ENCODE measurements around the gene ST6GALNAC4.
A peak's percentile ranks its signal among the peaks of the same experiment; 100 is the strongest.
"Not testable (repeated sequence)": the region's sequence is repeated elsewhere in the genome, so short reads cannot be mapped to it uniquely, and the experiment has no call there.

Gene ST6GALNAC4

DNA sequence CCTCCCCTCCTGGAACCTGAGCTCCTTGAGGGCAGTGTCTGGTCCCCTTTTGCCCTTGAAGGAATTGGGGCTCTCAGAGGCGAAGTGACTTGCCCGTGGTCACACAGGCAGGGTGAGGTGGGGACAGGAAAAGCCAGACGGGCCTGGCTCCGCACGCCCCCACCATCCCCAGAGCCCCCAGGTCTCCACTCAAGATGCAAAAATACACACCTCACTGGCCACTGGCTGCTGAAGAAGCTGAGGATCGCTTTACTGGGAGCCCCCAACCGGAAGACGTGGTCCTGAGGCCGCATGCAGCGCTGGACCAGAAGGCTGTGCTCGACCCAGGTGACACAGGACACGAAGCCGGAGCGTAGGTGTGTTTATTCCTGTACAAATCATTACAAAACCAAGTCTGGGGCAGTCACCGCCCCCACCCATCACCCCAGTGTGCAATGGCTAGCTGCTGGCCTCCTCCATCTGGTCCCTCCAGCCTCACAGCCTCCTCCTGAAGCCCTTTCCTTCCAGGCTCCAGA lies 31.8 kb downstream of the ST6GALNAC4 start:
- no peak for DNase-seq

DNA sequence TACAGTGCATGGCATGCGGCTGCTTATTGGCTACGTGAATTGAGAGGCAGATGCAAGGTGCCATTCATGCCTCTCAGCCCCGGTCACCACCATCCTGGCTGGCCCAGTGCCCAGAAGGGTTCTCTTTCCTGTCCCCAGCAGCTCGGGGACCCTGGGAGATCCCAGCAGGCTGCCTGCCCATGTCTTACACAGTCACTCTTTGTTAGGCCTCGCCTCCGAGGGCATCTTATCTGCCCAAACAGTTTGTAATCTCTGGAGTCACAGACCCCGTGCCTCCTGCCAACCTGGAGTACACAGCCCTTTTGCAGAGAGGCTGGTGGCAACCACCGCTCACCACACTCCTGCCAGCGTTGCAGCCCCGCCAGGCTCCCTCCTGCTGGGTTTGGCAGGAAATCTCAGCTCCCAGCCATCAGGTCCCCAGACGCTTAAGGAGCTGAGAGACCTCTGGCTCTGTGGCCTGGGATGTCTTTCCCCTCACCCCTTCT lies 32.4 kb downstream of the ST6GALNAC4 start:
- DNase-seq: no peak

DNA sequence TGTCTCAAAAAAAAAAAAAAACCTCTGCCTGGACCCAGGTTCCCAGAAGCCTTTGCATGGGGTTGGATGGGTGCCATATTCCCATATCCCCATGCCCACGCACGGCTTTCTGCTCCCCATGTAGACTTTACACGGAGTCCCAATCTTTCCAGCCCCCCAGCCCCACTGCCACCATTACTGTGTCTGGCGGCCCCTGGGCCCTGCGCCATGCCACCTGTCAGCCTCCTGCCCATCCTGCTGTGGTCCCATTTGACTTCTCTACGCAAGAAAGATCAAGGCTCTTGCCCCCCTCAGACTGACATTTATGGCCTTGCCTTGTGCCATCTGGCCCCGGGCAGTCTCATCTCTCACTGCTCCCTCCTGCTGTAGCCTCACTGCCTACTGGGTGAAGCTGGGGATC lies 32.9 kb downstream of the ST6GALNAC4 start:
- no peak for DNase-seq

DNA sequence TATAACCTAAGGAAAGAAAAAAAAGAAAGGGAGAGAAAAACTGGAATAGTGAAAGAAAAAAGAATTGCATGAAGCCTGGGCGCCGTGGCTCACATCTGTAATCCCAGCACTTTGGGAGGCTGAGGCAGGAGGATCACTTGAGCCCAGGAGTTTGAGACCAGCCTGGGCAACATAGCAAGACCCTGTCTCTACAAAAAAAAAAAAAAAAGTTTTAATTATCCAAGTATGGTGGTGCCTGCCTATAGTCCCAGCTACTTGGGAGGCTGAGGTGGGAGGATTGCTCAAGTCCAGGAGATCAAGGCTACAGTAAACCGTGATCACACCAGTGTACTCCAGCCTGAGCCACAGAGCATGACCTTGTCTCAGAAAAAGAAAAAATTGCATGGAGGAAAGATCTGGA lies 35.1 kb downstream of the ST6GALNAC4 start:
- DNase-seq: not testable (repeated sequence)

DNA sequence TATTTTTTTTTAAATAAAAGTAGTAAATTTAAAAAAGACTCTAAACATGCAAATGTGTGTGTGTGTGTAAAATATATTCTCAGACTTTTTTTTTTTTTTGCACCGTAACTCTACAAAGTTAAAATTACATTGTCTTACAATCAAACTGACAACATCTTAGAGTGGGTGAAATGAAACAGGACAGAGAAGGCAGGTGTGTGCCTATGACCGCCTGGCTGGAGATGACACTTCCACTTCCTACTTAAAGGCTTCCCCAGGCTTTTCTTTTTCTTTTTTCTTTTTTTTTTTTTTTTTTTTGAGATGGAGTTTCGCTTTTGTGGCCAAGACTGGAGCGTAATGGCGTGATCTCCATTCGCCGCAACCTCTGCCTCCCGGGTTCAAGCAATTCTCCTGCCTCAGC lies 36.7 kb downstream of the ST6GALNAC4 start:
- no peak for DNase-seq

DNA sequence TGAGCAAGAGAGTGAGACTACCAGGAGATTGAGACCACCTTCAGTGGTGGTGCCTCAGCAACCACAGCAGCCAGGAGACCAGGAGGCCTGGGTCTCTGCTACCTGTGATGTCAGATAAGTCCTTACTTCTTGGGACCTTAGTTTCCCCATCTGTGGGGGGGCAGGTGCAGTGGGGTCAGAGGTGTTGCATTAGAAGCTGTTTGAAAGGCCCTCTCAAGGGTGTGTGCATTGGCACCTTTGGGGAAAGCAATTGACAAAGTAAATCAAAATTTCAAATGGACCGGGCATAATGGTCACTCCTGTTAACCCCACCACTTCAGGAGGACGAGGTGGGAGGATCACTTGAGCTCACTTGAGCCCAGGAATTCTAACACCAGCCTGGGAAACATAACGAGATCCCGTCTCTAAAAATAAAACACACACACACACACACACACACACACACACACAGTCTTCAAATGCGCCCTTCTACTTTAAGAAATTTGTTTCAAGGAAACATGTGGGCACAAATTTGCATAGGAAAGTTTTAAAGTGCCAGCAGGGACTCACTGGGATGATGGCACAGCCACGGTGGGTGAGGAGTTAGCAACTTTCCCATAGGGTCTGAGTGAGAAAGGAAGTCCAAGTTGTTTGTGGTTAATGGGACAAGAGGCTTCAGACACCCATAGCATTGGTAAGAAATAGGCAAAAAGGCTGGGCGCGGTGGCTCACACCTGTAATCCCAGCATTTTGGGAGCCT lies 38.0 kb downstream of the ST6GALNAC4 start:
- DNase-seq: no peak

DNA sequence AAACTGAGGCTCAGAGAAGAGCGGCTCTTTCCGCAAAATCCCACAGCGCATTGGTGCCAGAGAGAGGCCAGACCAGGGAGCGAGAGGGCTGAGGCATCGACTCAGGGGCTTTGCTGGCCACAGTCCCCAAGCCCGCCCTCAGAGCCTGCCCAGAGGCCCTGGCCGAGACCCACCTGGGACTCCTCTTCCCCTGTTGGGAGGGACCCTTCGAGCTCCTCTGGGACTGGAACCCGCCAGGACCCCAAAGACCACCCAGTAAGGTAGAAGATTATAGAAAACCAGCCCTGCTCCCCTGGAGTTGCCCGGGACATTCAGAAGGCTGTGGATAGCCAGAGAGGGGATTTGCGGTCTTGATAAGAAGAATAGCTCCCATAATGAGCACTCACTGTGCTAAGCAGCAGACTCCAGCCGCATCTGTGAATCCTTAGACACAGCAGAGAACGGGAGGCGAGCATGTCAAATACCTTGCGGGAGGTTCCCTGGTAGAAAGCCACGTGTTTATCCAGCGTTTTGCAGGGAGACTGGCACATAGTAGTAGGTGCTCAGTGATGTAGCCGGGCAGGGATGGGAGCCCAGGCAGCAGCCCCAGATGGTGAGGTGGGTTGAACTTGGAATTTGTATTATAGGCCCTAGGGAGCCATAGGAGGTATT lies 38.7 kb downstream of the ST6GALNAC4 start:
- DNase-seq: peak; percentile 25

DNA sequence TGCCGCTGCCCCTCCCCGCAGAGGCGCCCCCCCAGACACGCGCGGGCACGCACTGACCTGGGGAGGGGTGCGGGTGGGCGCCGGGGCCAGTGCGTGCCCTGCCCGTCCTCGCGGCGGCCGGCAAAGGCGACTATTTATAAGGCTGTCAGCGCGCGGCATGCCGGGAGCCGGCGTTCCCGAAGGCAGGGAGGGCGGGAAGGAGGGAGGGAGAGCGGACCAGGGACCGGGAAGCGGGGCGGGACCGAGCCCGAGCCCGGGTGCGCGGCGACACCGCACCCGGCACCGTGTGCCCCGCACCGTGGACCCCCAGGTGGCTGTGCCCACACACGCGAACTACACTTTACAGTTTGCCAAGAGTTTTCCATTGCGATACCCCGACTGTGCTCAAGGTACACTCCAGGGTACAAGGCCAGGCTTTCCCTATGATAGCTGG lies 39.3 kb downstream of the ST6GALNAC4 start, which contains the start of gene AK1:
TSS of gene AK1 (minus strand) at position 110 of the 433 bp plus-strand sequence. CDS start 3,058 bp downstream, outside the sequence.
- peak; percentile 60 for DNase-seq

DNA sequence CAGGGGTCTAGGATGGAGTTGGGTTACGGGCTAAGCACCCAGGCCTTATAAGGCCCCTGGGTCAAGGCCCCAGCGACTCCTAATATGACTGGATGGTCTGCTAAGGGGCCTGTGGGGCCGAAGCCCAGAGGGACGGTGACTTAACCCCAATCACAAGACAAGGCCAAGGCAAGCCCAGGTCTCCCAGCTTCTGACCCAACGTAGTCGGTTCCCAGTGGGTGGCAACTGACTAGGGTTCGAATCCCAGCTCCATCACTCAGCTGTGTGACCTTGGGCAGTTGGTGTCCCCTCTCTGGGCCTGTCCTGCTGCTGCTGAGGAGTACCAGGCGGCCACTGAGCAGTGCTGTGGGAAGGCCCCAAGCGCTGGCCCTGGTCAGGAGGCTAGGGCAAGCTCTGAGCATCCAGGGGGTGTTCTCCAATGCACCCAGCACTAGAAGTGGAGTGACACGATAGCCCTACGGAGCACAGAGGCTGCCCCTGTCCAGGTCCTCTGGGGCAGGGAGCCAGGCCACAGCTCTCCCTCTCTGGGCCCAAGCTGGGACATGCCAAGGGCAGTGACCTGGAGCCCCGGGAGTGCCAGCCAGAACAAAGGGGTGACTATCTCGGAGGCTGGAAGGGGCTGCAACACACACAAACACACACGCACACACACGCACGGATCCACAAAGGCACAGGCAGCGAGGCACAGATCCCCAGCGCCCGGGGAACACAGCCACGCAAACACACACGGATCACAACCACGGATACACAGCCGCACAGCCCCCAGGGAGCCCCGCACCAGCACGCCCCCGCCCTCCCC lies 39.9 kb downstream of the ST6GALNAC4 start:
- DNase-seq: no peak

DNA sequence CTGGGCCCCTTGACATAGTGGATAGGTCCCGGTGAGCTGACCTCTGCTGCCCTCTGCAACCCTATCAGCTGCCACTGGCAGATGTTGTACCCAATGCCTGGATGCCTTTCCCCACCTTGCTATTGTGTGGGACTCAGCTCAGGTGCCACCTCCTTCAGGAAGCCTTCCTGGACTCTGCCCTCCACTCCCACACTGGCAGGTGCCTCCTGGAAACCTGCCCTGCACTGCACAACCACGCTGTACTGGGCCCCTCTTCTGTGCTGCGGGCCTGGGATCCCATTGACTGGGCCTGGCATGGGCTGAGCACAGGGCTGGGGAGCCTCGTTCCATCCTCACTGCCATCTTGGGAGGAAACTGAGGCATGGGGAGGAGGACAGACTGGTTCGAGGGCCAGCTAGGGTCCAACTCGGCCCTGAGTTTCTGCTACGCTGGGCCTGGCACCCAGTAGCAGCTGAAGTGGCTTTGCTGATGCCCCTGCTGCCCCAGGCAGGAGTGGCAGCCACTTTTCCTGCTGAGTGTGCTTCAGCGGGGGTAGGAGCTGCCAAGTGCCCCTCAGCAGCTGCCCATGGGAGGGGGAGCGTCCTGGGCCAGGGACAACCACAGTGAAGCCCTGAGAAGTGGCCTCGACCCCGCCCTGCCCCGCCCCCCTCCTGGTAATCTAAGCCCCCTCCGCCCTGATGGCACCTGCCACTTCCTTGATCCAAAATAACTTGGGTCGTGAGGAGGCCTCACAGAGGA lies 40.6 kb downstream of the ST6GALNAC4 start:
- no peak for DNase-seq

DNA sequence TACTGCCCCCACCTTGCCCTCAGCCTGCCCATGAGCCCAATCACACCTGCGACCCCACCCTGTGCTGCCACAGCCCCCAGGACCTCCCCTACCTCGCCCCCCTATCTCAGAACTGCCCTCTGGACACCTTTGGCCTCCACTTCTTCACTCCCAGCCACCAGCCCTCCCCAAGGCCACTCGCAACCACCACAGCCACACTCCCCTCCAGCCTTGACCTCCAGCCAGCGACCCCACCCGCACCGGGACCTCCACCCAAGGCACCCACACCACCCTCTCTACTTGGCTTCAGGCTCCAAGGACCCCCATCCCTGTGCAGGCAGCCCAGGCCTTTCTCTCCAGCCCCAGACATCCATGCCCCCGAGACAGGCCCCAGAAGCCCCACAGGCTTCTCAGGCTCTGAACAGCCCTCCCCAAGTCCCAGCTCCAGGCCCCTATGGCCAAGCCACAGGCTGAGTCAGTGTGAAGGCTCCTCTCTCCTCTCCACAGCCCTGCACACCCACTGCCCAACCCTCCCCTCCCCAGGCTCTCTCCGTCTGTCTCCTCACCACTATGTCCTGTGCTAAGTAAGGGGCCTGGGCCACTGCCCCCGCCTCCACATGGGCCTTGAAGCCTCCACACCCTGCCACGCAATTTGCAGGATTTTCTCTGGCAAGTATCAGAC lies 41.4 kb downstream of the ST6GALNAC4 start:
- no peak for DNase-seq

DNA sequence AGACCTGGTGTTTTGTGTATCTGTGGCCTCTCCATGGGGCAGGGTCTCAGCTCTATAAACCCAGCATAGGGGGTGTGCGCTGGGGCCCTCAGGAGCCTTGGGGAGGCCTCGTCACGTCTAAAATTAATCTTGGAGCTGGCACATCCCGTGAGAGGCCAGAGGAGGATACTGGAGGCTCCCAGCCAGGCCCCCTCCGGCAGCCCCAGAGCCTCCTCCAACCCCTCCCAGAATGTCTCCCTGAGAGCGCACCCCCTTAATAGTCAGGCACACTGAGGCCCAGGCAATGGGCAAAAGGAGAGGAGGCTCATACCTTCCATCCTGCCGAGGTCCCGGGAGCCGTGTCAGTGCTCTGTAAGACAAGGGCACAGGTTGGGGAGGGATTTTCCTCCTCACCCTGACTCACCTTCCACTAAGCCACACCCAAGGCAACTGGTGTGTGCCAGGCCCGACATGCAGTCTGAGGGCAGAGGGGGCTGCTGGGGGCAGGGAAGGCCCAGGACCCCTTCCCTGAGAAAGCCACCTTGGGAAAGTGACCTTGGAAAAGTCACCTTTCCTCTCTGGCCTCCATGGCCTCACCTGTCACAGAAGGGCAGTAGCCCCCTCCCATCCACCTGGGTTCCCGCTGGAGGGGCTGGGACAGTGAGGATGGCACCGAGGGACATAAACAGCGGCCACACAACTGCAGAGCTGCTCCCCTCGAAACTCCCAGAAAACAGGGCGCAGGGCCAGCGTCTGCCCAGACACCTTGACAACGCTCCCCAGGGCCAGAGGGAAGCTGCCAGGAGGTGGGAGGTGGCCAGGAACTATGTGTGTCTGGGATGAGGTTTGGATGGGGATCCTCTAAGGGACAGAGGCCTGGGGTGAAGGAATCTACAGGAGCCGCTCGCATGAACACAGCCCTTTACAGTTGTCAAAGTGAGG lies 42.3 kb downstream of the ST6GALNAC4 start:
- DNase-seq: no peak

DNA sequence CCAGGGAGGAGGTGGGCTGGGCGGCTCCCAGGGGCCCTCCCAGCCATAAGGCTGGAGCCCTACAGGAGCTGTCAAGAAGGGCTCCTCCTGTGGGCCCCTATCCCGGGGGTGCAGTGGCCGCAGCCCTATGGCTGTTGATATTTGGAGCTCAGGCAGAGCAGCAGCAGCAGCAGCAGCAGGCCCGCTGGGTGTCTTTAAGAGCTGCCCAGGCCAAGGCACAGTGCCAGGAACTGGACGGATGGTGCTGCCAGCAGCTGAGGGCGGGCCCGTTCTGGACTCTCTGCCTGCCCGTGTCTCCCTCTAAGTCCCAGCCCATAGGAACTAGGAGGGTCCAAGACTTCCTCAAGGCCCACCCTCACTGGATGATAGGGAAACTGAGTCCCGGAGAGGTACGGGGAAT lies 43.0 kb downstream of the ST6GALNAC4 start:
- no peak for DNase-seq

DNA sequence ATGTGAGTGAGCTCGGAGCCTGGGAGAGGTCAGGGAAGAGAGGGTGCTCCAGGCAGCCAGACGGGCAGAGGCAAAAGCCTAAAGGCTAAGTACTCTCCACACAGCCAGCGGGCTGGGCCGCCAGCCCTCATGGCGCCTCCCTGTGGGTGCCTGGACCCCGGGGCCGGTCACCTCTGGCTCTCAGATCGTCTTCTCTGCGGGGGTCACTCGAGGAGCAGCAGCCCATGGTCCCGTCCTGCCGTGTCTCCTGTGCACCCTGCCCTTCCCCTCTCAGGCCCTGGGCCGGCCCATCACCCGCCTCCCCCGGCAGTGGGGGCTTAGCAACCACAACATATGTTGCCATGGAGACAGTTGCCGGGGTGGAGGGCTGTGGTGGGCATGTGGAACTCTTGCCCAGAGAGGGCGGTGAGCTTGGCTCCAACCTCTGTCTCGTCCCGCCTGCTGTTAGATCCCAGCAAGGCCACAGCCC lies 43.6 kb downstream of the ST6GALNAC4 start:
- DNase-seq: no peak

DNA sequence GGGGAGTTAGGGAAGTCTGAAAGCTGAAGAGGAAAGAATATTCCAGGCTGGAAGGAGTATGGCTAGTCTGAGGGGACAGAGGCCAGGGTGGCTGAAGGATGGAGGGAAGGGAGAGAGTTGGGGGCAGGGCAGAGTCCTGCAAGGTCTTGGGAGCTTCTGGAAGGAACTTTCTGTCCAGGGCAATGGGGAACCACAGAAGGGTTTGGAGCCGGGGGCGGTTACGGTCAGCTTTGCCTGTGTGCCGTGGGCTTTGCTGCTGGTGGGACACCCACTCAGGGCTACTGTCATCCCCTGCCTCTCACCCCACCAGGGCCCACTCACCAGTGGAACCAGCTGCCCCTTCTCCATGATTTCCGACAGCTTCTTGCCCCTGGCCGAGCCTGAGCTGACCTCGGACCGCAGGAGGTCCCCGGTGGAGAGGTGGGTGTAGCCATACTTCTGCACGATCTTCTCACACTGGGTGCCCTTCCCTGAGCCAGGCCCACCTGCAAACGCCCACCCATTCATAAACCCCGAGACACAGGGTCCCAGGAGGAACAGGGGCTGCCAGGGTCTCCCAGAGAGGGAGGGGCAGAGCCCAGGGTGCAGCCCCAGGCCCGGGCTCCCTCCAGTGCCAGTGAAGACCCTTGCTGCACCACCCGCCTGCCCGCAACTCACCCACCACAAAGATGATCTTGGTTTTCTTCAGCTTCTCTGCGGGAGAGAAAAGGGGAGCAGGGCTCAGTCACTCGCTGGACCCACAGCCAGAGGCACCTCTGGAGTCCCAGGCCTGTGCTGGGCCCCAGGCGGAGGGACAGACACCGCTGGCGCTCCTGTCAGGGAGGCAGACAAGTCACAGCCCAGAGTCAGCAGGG lies 44.2 kb downstream of the ST6GALNAC4 start:
- no peak for DNase-seq

DNA sequence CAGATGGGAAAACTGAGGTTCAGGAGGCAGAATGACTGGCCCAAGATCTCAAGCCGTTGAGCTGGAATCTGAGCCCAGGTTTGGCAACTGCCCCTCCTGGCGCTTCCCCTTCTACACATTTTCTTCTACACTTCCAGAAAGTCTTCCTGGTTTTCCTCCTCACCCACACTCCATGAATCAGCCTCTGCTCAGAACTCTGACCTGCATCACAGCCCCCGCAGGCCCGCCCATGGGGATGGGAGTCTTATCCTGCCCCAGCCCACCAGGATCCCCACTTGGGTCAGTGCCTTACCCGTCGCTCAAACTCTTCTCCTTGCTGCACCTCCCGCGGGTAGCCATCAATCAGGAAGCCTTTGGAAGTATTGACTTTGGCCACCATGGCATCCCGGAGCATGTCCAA lies 45.3 kb downstream of the ST6GALNAC4 start:
- no peak for DNase-seq

DNA sequence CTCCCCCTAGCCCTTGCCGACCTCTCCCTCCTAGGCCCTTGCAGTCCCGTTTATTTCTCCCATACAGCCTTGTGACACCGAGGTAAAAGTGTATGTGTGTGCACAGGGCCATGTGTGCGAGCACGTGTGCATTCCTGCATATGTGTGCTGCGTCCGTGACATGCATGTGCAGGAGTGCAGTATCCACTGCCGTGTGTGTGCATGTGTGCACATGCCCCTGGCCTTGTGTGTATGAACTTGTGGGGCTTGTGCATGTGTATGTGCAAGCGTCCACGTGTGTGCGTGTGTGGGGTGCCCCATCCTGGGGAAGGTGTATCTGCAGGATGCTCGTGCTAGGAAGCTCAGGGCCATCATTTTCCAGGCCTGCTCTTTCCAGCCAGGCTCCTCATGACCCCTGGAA lies 46.0 kb downstream of the ST6GALNAC4 start:
- DNase-seq: no peak

DNA sequence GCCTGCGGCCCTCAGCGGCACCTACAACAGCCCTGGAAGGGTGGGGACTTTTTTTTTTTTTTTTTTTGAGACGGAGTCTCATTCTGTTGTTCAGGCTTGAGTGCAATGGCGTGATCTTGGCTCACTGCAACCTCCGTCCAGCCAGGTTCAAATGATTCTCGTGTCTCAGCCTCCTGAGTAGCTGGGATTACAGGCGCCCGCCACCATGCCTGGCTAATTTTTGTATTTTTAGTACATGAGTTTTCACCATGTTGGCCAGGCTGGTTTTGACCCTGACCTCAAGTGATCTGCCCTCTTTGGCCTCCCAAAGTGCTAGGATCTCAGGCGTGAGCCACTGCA lies 46.7 kb downstream of the ST6GALNAC4 start:
- not testable (repeated sequence) for DNase-seq

DNA sequence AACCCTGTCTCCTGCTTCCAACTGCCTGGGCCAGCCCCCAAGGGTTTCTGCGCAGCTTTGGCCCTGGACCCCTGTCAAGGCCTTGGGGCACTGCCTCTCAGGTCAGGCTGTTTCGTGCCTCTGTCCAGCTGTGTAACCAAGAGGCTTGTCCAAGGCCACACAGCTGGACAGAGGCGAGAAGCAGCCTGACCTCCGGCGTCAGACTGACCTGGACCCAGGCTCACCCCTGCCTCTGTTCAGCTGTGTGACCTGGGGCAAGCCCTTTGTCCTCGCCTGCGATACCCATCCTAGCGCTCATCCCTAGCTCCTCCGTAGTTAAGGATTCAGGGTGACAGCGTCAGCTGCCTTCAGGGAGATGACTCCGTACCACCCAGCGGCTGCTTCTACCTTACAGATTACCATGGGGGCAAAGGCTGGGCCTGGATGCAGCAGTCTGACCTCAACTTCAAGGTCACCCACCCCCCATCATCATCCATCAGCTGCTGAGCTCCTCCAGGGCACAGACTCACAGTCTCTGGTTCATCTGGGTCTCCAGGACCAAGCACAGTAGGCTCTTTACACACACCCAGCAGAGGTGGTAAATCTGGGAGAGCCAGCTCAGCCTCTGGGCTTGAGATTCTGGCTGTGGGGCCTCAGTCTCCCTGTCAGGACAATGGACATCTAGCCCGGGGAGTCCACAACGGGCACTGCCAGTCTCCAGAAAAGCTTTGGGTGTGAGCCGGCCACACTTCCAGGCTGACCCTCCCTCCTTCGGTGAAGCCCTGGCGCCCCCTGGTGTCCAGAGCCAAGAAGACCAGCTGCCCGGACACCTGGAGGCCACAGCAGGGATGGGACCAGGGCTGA lies 47.3 kb downstream of the ST6GALNAC4 start:
- peak; percentile 70 for DNase-seq
